GM10847 (cell line): ENCODE measurements around the gene CTNNBL1.

Experiments
- POLR2A ChIP-seq: IDR thresholded peaks from 2 replicates; pipeline ENCODE4 v1.6.1; 2011; ENCODE audit not compliant: insufficient read length; ENCODE audit errors: extremely low read depth

Gene CTNNBL1

DNA sequence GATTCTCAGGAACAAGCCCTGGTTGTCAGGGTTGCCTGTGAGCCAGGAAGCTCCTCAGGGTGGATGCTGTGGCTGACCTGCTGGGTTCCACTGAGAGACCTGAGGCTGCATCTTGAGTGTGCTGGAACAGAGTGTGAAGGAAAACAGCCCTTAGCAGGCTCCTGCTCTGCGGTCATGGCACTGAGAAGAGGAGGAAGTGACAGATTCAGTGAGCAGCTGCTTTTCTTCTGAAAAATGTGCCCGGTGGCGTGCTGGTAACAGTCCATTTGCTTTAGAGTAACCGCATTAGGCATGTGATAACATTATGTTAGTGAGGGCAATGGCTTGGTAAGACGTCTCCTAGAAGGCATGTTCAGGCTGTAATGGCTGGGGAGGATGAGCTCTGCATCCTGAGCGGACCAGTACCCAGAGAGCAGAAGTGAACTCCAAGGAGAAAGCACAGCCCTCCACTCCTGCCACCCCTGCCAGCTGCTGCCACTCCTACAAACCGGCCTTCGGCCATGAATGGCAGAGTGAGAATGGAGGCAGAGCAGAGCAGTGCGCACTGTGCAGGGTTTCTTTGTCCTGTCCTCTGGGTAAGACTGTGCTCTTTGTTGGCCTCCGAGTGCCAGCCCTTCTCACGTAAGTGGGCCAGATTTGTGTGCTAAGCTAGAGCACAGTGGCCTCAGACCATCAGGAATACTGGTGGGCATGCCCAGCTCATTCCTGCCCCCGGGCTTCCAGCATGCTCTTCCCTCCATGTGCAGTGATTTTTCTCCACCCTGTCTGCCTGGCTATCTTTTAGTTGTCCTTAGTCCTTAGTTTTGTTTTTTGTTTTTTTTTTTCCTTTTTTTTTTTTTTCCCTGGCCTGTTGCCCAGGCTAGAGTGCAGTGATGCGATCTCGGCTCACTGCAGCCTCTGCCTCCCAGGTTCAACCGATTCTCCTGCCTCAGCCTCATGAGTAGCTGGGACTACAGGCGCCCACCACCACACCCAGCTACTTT is 111.0 kb downstream of the CTNNBL1 start:
- TF ChIP-seq POLR2A, result no peak

DNA sequence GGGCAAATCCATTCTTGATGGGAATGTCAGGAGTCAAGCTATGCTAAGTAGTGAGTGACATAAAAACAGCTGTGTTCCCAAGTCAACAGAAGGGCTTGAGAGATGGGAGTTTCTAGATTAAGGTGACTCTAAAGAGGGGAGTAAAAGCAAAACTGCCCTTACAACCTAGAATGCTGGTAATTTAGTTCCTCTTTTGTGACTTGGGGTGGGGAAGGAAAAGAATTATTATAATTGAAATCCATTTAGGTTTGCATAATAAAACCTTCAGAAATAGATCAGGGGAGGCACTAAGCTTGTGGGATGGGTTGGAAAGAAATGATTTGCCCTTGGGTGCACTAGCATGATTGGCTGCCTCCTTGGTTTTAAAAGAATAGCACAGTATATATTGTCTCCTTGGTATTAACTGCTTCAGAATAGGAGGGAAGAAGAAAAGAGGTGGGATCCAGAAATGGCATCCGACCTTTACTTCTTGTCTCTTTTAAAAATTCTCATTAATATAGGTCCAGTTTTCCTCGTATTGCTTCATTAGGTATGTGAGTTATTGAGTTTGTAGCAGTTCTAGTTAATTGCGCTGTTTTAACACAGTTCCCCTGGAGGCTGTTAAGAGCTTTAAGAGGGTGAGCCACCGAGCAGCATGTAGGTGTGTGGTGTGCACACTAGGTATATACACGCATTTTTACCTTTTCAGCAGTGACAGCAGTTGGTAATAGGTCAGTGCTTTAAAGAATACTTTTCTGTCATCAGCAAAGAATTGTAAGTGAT is 113.8 kb downstream of the CTNNBL1 start:
- TF ChIP-seq POLR2A, result no peak

DNA sequence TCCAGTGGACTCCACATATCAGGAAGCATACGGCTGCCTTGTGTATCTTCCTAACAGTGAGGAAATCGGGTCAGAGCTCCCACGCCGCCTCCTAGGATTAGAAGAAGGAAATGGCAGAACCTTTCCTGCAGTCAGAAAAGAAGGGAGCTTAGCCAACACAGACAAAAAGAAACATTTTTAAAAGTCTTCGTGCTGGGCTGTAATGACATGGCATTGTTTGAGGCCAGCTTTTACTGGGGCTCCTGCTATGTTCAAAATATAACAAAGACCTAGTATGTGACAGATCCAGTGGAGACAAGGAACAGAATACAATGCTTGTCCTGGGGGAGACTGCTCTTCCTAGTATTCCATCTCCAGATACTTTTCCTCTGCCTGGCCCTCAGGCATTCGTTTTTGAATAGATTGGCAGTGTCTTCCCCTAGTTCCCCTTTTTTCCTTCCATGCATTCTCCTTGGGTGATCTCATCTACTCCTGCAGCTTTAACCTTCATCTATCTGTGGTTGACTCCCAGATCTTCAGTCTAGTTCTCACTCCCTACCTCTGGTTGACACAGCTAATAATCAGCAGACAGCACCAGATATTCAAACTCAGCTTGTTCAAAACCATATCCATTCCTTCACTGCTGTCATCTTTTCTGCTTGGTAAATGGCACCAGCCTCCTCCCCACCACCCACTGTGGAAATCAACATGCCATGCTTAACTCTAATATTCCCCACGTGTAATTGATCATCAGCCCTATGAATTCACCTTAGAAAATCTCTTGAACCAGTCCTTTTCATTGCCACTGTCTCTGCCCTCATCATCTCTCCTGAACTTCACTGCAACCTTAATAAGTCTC is 114.6 kb downstream of the CTNNBL1 start:
- no peak for TF ChIP-seq POLR2A

DNA sequence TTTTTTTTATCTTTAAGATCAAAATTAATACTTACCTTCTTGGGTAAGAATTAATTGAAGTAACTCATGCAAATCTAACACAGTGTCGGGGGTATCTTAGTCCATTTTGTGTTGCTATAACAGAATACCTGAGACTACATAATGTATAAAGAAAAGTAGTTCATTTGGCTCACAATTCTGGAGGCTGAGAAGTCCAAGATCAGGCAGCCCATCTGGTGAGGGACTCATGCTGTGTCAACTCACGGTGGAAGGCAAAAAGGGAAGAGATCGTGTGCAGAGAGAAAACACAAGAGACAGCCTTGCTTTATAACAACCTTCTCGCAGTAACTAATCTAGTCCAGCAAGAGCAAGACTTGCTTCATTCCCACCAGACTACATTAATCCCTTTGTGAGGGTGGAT is 116.2 kb downstream of the CTNNBL1 start:
- TF ChIP-seq POLR2A, result no peak

DNA sequence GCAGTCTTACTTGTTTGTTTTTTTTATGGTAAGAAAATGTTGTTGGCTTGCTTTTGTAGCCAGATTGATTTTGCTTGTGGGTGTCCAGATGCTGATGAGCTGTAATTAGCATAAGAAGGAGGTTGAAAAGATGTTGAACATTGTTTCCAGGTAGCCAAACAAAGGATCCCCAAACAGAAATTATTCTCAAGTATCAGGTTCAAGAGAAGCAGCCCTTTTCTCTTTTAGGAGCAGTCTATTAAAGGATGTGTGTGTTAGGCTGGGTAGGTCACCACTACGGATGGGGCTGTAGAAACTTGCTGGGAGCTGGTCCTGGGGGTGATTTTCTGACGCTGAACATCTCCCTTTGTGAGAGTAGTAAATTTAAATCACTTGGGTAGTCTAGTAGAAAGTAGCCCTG is 122.2 kb downstream of the CTNNBL1 start:
- TF ChIP-seq POLR2A, result no peak

DNA sequence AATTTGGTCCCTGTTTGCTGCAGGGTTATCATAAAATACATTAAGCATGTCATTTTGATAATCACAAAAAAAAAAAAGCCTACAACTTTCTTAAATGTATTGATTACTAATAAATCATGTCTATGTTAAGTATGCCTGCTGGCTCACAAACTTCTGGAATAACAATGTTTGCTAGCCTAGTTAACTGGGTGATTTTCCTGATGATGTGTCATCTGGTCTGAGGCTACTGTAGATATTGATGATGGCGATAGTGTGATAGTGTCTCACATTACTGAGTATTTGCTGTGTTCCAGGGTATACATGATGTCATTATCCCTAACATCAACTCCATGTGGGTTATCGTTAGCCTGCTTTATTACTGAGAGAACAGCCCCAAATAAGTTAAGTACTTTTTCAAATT is 122.9 kb downstream of the CTNNBL1 start:
- TF ChIP-seq POLR2A, result no peak

DNA sequence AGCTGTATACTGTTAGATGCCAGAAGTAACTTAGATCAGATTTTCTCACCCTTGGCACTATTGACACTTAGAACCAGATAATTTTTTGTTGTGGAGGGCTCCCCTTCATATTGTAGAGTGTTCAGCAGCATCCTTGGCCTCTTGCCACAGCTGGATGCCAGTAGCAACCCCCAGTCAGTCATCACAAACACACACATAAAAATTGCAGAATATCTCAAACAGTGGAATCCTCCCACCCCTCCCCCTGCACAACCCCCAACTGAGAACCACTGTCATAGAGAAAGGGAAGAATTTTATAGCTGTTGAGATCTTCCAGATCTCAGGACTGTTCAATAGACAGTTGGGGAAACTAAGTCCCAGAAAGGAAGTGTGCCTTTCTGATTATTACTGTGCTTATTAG is 127.9 kb downstream of the CTNNBL1 start:
- TF ChIP-seq POLR2A, result no peak

DNA sequence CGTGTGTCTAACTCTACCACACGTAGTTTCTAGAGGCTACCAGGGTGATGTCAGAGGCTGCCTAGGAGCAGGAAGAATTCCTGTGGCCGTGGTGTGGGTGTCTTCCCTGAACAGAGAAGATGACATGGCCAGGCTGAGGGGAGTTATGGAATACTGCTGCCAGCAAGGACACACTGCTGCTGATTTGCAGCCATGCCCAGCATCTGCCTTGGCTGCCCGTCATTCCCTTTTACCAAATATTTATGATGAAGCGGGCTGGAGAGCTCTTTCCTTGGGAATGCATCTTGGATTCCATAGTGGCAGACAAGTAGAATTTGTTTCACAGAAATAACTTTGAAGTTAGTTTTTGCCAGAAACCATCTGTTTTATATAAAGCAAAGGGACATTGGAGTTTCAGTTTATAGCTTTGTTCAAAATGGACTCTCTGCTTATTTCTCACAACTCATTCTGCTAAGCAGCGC is 128.3 kb downstream of the CTNNBL1 start:
- no peak for TF ChIP-seq POLR2A

DNA sequence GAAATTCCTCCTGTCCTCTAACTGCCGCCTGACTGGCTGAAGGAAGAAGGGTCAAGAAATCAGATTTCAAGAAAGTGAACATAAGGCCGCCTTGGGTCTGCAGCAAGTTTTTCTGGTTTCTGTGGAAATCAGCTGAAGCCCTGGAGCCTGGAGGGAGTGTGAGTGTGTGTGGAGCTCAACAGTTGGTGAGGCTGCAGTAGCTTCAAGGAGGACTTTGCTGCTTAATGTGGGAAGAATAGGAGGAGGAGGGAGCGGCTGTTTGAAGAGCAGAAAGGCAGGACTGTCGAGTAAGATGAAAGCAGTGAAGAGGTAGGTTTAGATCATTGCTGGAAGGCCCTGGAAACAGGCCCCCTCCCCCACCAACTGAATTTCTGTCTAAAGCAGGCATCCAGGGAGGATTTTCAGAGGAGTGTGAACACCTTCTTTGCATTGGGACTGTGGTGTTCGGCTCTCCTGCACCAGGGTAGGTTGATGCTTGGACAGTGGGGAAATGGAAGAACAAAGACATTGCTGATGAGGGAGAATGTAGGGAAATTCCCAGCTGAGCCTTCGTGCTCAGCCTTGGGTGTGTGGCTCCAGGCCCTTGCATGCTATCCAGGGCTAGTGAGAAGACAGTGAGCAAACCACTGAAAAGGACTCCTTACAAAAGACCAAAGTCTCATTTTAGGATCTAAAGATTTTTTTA is 129.6 kb downstream of the CTNNBL1 start:
- no peak for TF ChIP-seq POLR2A

DNA sequence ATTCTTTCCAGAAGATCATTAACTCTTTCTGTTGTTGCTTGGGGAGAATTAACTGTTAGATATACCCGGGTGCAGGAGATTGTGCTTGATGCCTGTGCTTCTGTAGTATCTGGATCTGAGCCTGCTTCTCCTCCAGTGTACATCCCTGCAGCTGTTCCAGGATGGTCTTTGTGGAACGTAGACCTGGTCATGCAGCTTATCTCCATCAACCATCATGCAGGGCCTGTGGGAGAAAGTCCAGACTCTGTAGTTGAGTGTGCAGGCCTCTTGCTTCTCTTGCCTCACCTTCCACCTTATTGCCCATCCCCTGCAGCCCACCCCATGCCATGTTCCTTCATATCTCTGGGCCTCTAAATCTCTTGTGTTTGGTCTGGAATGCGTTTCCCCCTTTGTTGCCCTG is 133.8 kb downstream of the CTNNBL1 start:
- TF ChIP-seq POLR2A, result no peak

DNA sequence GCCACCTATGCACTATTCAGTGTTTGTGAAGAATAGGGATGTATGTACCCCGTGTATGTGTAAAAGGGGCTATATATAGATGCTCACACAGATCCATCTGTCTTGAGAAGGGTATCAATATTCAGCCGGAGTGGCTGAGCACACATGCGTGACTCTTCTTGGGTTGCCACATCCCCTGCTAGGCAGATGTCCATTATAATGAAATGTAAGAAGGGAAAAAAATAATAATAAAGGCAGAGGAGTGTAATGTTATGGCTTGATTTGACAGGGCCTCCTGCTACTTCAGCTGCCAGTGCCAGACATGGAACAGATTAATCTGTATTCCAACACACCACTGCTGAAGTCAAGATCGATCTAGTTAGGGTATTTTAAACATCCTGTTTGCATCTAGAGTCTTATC is 134.9 kb downstream of the CTNNBL1 start:
- no peak for TF ChIP-seq POLR2A

DNA sequence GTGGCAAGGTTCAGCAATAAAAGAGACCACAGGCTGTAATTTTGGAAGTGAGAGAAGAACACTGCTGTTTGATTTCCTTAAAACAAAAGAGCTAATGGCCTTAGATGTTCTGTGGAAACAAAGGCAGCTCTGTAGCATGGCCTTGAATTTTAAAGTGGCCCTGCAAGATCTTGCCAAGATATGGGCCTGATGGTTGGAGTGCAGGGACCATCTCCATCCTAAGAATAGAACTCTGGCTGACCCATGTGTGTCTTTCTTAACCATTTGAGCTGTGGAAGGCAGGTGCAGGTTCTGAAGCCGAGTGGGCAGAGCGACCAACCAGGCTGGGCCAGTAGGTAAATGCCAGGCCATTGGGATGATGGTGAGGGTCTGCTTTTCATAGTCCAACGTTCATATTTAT is 135.3 kb downstream of the CTNNBL1 start:
- no peak for TF ChIP-seq POLR2A

DNA sequence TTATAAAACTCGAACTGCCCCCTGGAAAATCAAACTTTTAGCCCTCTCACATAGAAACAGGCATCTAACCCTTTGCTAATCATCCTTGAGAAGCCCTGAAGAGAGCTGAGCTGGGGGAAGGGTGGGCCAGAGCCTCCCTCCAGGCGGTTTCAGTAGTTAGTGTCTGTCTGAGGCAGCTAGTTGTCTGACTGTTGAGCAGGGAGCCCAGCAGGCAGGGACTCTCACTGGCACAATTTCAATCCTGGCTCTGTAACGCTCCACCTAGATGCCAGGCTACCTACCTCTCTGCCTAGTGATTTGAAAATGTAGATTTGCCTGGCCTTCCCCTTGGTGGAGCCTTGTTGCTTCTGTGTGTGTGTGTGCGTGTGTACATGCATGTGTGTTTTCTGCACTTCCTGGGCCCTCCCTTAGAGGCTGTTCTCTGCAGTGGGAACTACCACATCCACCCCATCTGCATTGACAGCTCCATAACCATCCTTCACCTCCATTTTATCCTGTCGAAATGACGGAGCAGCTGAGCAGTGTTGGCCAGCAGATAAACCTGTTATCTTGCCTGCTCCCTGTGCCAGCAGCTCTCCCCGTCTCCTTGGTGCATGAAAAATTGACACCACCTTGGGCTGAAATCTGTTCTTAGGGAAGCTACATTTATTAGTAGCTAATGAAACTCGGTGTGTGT is 139.5 kb downstream of the CTNNBL1 start:
- no peak for TF ChIP-seq POLR2A

DNA sequence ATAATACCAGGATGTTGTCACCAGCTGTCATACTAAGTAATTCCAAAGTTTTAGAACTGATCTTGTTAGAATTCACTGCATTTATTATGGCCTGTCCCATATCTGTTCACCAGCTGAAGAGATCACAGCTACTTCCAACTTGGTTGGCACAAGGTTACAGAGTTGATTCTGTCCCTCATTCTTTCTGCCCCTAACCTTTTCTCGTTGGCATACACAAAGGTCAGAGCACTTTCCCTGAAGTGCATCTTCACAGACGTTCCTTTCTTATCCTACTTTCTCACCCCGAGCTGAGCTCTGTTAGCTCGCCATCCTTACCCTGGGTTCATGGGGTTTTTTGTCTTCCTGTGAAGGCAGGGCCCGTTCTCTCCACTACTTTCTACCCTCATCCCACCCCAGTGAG is 143.1 kb downstream of the CTNNBL1 start:
- TF ChIP-seq POLR2A, result no peak
